HG03097 (cell line): ENCODE data around the gene TARBP2.
"Not testable (repeated sequence)": the region's sequence is repeated elsewhere in the genome, so short reads cannot be mapped to it uniquely, and the experiment has no call there.

Experiments used
- ATAC-seq: cut with Tn5 transposase; IDR thresholded peaks from one replicate; pipeline ENCODE4 v1.9.1; 2021; ENCODE audit not compliant: unreplicated experiment, low FRiP score

TARBP2 gene

DNA sequence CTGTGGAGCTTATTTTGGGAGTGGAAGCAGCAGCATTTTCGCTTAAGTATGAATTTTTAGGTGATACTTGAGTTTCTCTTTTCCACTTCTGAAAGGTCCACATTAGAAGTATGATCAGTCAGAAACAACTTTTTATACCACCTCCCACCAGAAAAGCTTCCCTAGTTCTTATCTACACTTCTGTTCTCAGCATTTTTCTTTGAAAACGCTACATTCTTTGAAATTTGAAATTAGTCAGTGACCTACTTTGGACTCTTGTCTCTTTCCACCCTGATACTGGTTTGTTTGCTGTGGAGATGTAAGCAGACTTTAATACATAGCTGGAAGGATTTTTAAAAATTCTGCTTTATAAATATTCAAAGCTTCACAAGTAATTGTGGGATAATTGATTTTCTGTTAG is 27.0 kb upstream of the TARBP2 start:
- ATAC-seq = no peak

DNA sequence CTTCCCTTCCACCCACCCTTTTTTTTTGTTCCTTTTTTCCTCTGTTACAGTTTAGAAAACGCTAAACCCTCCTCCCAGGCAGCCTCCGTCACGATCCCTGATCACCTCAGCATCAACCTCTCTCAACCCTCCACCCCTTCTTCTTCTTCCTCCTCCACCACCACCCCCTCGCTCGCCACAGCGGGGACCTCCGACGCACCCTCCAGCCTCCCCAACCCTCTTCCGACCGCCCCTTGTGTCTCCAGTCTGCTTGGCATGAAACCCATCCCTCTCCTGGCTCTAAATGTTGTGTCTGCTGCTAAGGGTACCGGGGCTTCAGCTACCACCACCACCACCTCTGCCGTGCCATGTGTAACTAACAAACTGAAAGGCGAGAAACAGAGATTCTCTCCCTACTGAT is 26.3 kb upstream of the TARBP2 start:
- ATAC-seq = no peak

- ATAC-seq = no peak
Observed at GRCh38 chr12:53476769-53477209, 24.3 kb upstream of the TARBP2 start.

DNA sequence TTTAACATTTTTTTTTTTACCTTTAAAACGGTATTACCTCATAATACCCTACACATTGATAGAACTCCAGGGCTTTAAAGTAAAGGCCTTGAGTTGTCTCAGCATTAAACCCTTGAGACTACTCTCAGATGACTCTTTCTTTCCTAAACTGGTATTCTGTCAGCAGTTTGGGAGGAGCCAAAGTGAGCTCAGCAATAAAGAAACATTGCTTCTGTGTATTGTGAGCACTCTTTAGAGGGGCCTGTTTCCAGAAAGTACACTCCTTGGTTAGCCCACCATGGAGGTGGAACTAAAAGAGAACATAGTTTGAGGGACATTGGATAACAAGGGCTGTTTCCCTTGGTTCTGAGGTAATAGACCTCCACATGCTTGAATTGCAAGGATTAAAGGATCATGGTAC is 22.2 kb upstream of the TARBP2 start:
- no peak for ATAC-seq

- no peak for ATAC-seq
Observed at GRCh38 chr12:53479331-53479730, 21.8 kb upstream of the TARBP2 start.

GRCh38 chr12:53480491-53481442 is 20.3 kb upstream of the TARBP2 start:
- no peak for ATAC-seq

GRCh38 chr12:53481458-53481857 is 19.6 kb upstream of the TARBP2 start:
- ATAC-seq = not testable (repeated sequence)

DNA sequence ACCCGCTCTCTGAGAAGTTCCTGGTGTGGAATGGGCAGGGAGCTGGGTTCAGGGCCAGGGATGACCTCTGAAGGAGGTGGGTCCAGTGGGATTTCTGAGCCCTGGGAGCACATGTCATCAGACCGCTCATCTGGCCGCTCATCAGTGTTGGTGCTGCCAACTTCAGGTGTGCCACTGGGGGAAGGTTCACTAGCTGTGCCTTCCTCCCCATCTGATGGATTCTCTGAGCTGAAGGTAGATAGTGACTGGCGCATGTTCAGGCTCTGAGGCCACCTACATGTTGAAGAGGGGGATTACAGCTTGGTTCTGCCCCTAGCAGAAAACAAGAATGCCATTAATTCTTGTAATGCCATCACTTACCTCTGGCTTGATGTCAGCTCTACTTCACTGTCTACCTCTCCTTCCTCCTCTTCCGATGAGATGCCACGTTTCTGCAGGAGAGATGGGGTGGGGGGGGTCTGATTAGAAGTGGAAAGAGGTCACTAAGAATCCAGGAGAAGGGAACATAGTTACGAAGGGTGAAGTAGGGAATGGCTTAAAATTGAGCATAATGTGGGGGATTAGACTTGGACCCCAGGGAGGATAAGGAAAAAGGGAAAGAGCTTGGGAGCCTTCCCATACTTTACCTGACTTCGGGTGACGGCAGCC is 19.0 kb upstream of the TARBP2 start:
- ATAC-seq = no peak

DNA sequence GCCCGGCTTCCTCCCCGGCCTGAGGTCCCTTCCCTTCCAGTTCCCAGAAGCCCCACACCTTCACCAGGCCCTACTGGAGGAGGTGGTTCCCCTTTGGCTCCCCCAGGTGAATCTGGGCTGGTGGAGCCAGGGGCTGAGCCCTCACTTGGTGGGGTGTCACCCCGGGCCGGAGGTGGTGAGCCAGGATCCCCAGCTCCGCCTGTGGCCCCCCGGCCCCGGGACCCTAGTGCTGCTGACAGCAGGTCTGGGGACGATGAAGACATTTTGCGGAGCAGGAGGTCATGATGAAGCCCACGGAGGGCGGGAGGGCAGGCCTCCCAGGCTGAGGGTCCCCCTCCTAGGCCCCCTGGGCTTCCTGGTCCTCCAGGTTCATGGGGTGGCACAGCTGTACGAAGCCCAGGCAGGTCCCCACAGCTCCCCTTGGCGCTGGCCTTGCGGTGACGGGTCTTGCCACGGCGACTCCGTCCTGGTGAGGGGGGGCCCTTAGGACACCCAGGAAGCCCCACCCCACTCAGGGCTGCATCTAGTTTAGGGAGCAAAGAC is 18.4 kb upstream of the TARBP2 start:
- no peak for ATAC-seq

- ATAC-seq = no peak
Observed at GRCh38 chr12:53483225-53483978, 17.7 kb upstream of the TARBP2 start.

- ATAC-seq = no peak
Observed at GRCh38 chr12:53483979-53484377, 17.1 kb upstream of the TARBP2 start.

- no peak for ATAC-seq
Observed at GRCh38 chr12:53484686-53485575, 16.2 kb upstream of the TARBP2 start.

- no peak for ATAC-seq
Observed at GRCh38 chr12:53485955-53486735, 14.9 kb upstream of the TARBP2 start.

- no peak for ATAC-seq
Observed at GRCh38 chr12:53486736-53487487, 14.2 kb upstream of the TARBP2 start.

- no peak for ATAC-seq
Observed at GRCh38 chr12:53489242-53489864, 11.7 kb upstream of the TARBP2 start.

GRCh38 chr12:53492188-53492587 is 8.9 kb upstream of the TARBP2 start:
- ATAC-seq = no peak

DNA sequence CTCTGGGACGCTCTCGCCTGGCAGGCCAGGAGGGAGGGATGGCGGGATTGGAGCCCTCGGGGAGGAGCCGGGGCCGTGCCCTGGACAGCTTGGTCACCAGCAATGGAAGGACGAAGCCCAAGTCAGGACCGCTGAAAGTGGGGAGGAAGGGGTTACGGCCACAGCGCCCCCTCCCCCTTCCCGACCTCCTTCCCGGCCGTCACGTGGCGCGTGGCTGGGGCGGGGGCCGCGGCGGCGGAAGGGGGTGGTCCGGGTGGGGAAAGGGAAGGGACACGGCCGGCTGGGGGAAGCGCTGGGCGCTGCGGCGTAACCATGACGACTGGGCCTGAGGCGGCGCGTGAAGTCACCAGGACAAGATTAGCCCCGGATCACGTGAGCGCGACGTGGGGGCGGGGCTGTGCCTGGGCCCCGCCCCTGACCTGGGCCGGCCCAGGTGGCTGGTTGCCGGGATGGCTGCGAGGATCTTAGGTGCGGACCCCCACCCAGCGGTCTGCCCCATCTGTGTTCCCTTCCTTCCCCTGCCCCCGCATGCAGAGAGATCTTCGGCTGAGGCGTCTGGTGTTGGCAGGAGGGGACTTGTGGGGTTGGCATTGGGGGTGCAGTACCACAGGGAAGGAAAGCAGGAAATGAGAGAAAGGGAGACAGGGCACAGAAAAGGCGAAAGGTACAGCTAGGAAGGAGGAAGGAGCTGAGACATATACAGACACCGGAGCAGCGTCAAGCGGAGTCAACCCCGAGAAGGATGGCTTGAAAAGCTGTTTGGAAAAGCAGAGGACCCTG is 8.1 kb upstream of the TARBP2 start:
- ATAC-seq = peak; percentile 76
